Measurements from ENCODE around the gene CEBPZOS. TPM values are rescaled to one million over a fixed set of nuclear protein-coding genes. Genes with fewer than 3 reads are reported as not detected.

Gene CEBPZOS
- total and polyA plus RNA-seq, 2 of the 8 experiments (the other 6 are each of a cell fraction or from before 2014, with no cell fraction given), result 27.3 to 43.5 TPM

- Histone ChIP-seq H3K18ac (ENCODE audit: extremely low read depth, low read length) (no peak overlapping the region), H2BK120ac (replicated peaks; ENCODE audit: low read depth, low read length) (no peak overlapping the region), H2BK12ac (ENCODE audit: low read depth, low read length) (no peak overlapping the region), H3K23me2 (ENCODE audit: low read depth, low read length) (no peaks in the 10 kb centered on the region), H3K79me2 (ENCODE audit: control insufficient read depth in 1 of 2, insufficient read depth in 2 of 2, low read length in 2 of 2) (peaks cover 8 to 59% of the 10 kb centered on the region in 2 experiments; a peak in 3 of 4 replicates), H3K36me3 (ENCODE audit: control insufficient read depth in 2 of 4, insufficient read depth in 4 of 4, low read length in 3 of 4) (peaks cover 31 to 93% (median 82%) of the 10 kb centered on the region in 4 experiments), H3K4me3 (ENCODE audit: extremely low read depth in 1 of 4, insufficient read depth in 2 of 4, low read depth in 3 of 4, low read length in 4 of 4) (no peak overlapping the region), H3K9ac (replicated peaks in 1 of 4; ENCODE audit: extremely low read depth in 1 of 4, low read depth in 3 of 4, low read length in 3 of 4) (no peak overlapping the region), H3K14ac (ENCODE audit: insufficient read length) (no peak overlapping the region), H2BK5ac (ENCODE audit: low read depth, low read length) (no peak overlapping the region), H3K4me1 (replicated peaks in 1 of 4; ENCODE audit: control insufficient read depth in 3 of 4, insufficient read depth in 4 of 4, low read length in 3 of 4) (no peaks in the 10 kb centered on the region; a peak in 1 of 7 replicates), H3K4me2 (ENCODE audit: insufficient read depth in 1 of 2, low read depth in 2 of 2, low read length in 2 of 2) (no peak overlapping the region), H3K9me3 (ENCODE audit: insufficient read depth in 2 of 2, low read depth in 1 of 2, low read length in 1 of 2) (no peaks in the 10 kb centered on the region), H4K20me1 (replicated peaks in 1 of 2; ENCODE audit: control insufficient read depth in 1 of 2, insufficient read depth in 2 of 2, low read length in 2 of 2) (peaks cover 0 to 2% of the 10 kb centered on the region in 2 experiments), H2BK15ac (ENCODE audit: low read length) (no peak overlapping the region), H3K27me3 (replicated peaks in 1 of 4; ENCODE audit: control insufficient read depth in 3 of 4, extremely low read depth in 1 of 4, insufficient read depth in 3 of 4, low read length in 3 of 4) (no peaks in the 10 kb centered on the region), H4K8ac (ENCODE audit: extremely low read depth, insufficient read depth, low read length) (no peak overlapping the region), H3K27ac (ENCODE audit: low read depth, low read length) (no peak overlapping the region), H2BK20ac (ENCODE audit: low read length) (no peak overlapping the region), H4K91ac (replicated peaks; ENCODE audit: insufficient read length, low read length) (no peak overlapping the region), H2AFZ (ENCODE audit: low read length) (no peak overlapping the region), H4K5ac (ENCODE audit: insufficient read length, low read depth, low read length) (no peak overlapping the region), H3K4ac (replicated peaks; ENCODE audit: insufficient read length, low read depth, low read length) (no peak overlapping the region), H3K79me1 (ENCODE audit: low read depth, low read length) (peaks cover 5% of the 10 kb centered on the region; the same call in 1 of the 2 replicates), H3K23ac (ENCODE audit: insufficient read length) (no peak overlapping the region), H2AK5ac (ENCODE audit: low read depth, low read length) (no peak overlapping the region), H3K56ac (replicated peaks; ENCODE audit: insufficient read length, low read depth, low read length) (no peak overlapping the region)
- FAIRE-seq (no peak), DNase-seq (ENCODE audit: low read depth in 1 of 2, low spot score in 2 of 2) (no peak)
- WGBS, 2 experiments (ENCODE audit: extremely low coverage in 1 of 2, insufficient coverage in 1 of 2, insufficient read length in 1 of 2, insufficient replicate concordance in 2 of 2, low coverage in 1 of 2, low lambda C conversion rate in 2 of 2, missing lambda C conversion rate in 1 of 2), result 88% methylated on average over 4 of the region's 4 CpGs; no CpG with 5 or more reads in 1 of the 2 experiments
- CTCF ChIA-PET (ENCODE audit: partially characterized antibody), result interaction anchor here (1.0 to 4.4 kb wide), 4 partner anchors 21 to 51 kb away, joined by 3 to 13 read pairs (median 9); no protein-coding TSS in a partner anchor
- POLR2A ChIA-PET (ENCODE audit: partially characterized antibody), result interaction anchor here (0.9 to 2.5 kb wide), 8 partner anchors 8 to 121 kb away, joined by 3 to 10 read pairs (median 4); partner anchors contain the start of genes CEBPZ, CEBPZOS and NDUFAF7
- TF ChIP-seq SIRT6 (IDR thresholded peaks at IDR 0.05; ENCODE audit: low read length) (no peak), EGR1 (IDR thresholded peaks at IDR 0.05; ENCODE audit: borderline replicate concordance, low read depth, low read length) (no peak), RFX5 (IDR thresholded peaks at IDR 0.05; ENCODE audit: borderline replicate concordance, low read depth, low read length) (no peak), TAF1 (IDR thresholded peaks at IDR 0.05; ENCODE audit: low read depth, low read length) (no peak)
Measured at GRCh38 chr2:37219046-37219445, 22.8 kb downstream of the CEBPZOS start.

Data from H1 (cell line).